ENCODE results near the gene C9orf78.

GRCh38 chr9:129868872-129869486, 33.9 kb upstream of the C9orf78 start:
- TF ChIP-seq POLR2AphosphoS5 (IDR thresholded peaks at IDR 0.05; ENCODE audit: low read depth) (no peak), CTCF (conservative IDR thresholded peaks at IDR 0.05; ENCODE audit: low read depth in 2 of 2) (no peak), EZH2 (IDR thresholded peaks at IDR 0.05; ENCODE audit: low read depth, unreplicated experiment) (no peak), ZNF331 (CRISPR knock-in tag; IDR thresholded peaks at IDR 0.05; ENCODE audit: low read depth) (no peak), CREB1 (CRISPR knock-in tag; IDR thresholded peaks at IDR 0.05; ENCODE audit: low read depth) (no peak), EZH2phosphoT487 (IDR thresholded peaks at IDR 0.05; ENCODE audit: unreplicated experiment) (no peak), ETS1 (IDR thresholded peaks at IDR 0.05) (no peak), ZNF114 (CRISPR knock-in tag; IDR thresholded peaks at IDR 0.05) (no peak), JUNB (IDR thresholded peaks at IDR 0.05; ENCODE audit: unreplicated experiment) (no peak)
- TF ChIP-seq, protein P1, sequence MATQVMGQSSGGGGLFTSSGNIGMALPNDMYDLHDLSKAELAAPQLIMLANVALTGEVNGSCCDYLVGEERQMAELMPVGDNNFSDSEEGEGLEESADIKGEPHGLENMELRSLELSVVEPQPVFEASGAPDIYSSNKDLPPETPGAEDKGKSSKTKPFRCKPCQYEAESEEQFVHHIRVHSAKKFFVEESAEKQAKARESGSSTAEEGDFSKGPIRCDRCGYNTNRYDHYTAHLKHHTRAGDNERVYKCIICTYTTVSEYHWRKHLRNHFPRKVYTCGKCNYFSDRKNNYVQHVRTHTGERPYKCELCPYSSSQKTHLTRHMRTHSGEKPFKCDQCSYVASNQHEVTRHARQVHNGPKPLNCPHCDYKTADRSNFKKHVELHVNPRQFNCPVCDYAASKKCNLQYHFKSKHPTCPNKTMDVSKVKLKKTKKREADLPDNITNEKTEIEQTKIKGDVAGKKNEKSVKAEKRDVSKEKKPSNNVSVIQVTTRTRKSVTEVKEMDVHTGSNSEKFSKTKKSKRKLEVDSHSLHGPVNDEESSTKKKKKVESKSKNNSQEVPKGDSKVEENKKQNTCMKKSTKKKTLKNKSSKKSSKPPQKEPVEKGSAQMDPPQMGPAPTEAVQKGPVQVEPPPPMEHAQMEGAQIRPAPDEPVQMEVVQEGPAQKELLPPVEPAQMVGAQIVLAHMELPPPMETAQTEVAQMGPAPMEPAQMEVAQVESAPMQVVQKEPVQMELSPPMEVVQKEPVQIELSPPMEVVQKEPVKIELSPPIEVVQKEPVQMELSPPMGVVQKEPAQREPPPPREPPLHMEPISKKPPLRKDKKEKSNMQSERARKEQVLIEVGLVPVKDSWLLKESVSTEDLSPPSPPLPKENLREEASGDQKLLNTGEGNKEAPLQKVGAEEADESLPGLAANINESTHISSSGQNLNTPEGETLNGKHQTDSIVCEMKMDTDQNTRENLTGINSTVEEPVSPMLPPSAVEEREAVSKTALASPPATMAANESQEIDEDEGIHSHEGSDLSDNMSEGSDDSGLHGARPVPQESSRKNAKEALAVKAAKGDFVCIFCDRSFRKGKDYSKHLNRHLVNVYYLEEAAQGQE (IDR thresholded peaks at IDR 0.05; ENCODE audit: unreplicated experiment), result no peak
